Karpas-422 (cell line): ENCODE measurements around the gene STAT3. TPM values are rescaled to one million over a fixed set of nuclear protein-coding genes. Genes with fewer than 3 reads are reported as not detected.

Source experiments
- DNase-seq: peaks from one replicate; pipeline ENCODE4 v3.0.0-alpha.2; 2015
- H2AFZ ChIP-seq: fragments of 200-600 bp; sonication (generic); 2 replicates; pipeline ENCODE4 v1.6.1; 2014; ENCODE audit warnings: antibody characterized with exemption, low read length, mixed read lengths
- H3K27ac ChIP-seq: fragments of 200-600 bp; sonication (generic); 2 replicates; pipeline ENCODE4 v1.5.1; 2014; ENCODE audit warnings: mild to moderate bottlenecking, low read length, moderate library complexity
- H3K27me3 ChIP-seq: fragments of 200-600 bp; sonication (generic); 2 replicates; pipeline ENCODE4 v1.6.1; 2014; ENCODE audit warnings: low read length, mixed read lengths
- H3K36me3 ChIP-seq: fragments of 200-600 bp; sonication (generic); 2 replicates; pipeline ENCODE4 v1.6.1; 2014; ENCODE audit warnings: low read length, mixed read lengths; ENCODE audit not compliant: insufficient read depth
- H3K4me1 ChIP-seq: fragments of 200-600 bp; sonication (generic); 2 replicates; pipeline ENCODE4 v1.6.1; 2014; ENCODE audit warnings: mild to moderate bottlenecking, low read length, mixed read lengths
- H3K4me2 ChIP-seq: fragments of 200-600 bp; sonication (generic); 2 replicates; pipeline ENCODE4 v1.6.1; 2014; ENCODE audit warnings: low read length, low read depth, mild to moderate bottlenecking; ENCODE audit not compliant: poor library complexity, severe bottlenecking
- H3K4me3 ChIP-seq: fragments of 200-600 bp; sonication (generic); 2 replicates; pipeline ENCODE4 v1.5.1; 2014; ENCODE audit warnings: mild to moderate bottlenecking, antibody characterized with exemption, low read length, mixed read lengths
- H3K79me2 ChIP-seq: fragments of 200-600 bp; sonication (generic); 2 replicates; pipeline ENCODE4 v1.6.1; 2014; ENCODE audit warnings: mild to moderate bottlenecking, low read length, mixed read lengths
- H3K9ac ChIP-seq: fragments of 200-600 bp; sonication (generic); 2 replicates; pipeline ENCODE4 v1.6.0; 2014; ENCODE audit warnings: low read length
- H3K9me2 ChIP-seq: fragments of 200-600 bp; sonication (generic), shearing (Covaris generic); replicated peaks from 2 replicates; pipeline ENCODE4 v1.6.0; 2014; ENCODE audit warnings: mild to moderate bottlenecking, low read length, moderate library complexity; ENCODE audit not compliant: insufficient read depth
- H3K9me3 ChIP-seq: fragments of 300-700, 200-600 bp; sonication (generic); 2 replicates; pipeline ENCODE4 v1.6.1; 2014; ENCODE audit warnings: low read length, mixed read lengths
- H4K20me1 ChIP-seq: fragments of 200-600 bp; sonication (generic); 2 replicates; pipeline ENCODE4 v1.6.1; 2014; ENCODE audit warnings: mild to moderate bottlenecking, antibody characterized with exemption, low read length, low read depth; ENCODE audit not compliant: insufficient read depth
- total RNA-seq: library from RNA; depleted of rRNA; stranded (reverse); fragments of >200 nt; shearing (Covaris generic); gene quantifications from 2 replicates; pipeline ENCODE4 v1.2.3, GENCODE V29; 2014; ENCODE audit warnings: low replicate concordance

The STAT3 gene
- total RNA-seq, 1 experiment from 2014 or later: 16.3 TPM

- H3K9me3 ChIP-seq: no peaks in the 10 kb centered on the region
- DNase-seq: no peak
- H3K9ac ChIP-seq: no peak overlapping the region
- H3K4me2 ChIP-seq: no peak overlapping the region
- no peaks in the 10 kb centered on the region for H3K27me3 ChIP-seq
- H2AFZ ChIP-seq: no peak overlapping the region
- no peaks in the 10 kb centered on the region for H4K20me1 ChIP-seq
- no peaks in the 10 kb centered on the region for H3K79me2 ChIP-seq
- H3K4me3 ChIP-seq: no peak overlapping the region
- H3K36me3 ChIP-seq: no peaks in the 10 kb centered on the region
- H3K4me1 ChIP-seq: peaks cover 4% of the 10 kb centered on the region
- no peak overlapping the region for H3K27ac ChIP-seq
- H3K9me2 ChIP-seq: no peaks in the 10 kb centered on the region
Measured at GRCh38 chr17:42411905-42412679, 23.9 kb upstream of the STAT3 start.

- Histone ChIP-seq H3K27ac (no peak overlapping the region), H3K27me3 (no peaks in the 10 kb centered on the region), H3K79me2 (no peaks in the 10 kb centered on the region), H3K4me3 (no peak overlapping the region), H3K4me1 (peaks cover 4% of the 10 kb centered on the region), H3K36me3 (no peaks in the 10 kb centered on the region), H2AFZ (no peak overlapping the region), H4K20me1 (no peaks in the 10 kb centered on the region), H3K9ac (no peak overlapping the region), H3K9me2 (no peaks in the 10 kb centered on the region), H3K4me2 (no peak overlapping the region), H3K9me3 (no peaks in the 10 kb centered on the region)
- no peak for DNase-seq
Measured at GRCh38 chr17:42411361-42411760, 23.1 kb upstream of the STAT3 start.

- H3K4me1 ChIP-seq: peaks cover 4% of the 10 kb centered on the region
- H3K27me3 ChIP-seq: no peaks in the 10 kb centered on the region
- H3K9me2 ChIP-seq: no peaks in the 10 kb centered on the region
- H4K20me1 ChIP-seq: no peaks in the 10 kb centered on the region
- H3K27ac ChIP-seq: no peak overlapping the region
- H3K4me2 ChIP-seq: no peak overlapping the region
- H3K4me3 ChIP-seq: no peak overlapping the region
- DNase-seq: no peak
- no peaks in the 10 kb centered on the region for H3K36me3 ChIP-seq
- no peak overlapping the region for H3K9ac ChIP-seq
- H3K9me3 ChIP-seq: no peaks in the 10 kb centered on the region
- no peak overlapping the region for H2AFZ ChIP-seq
- H3K79me2 ChIP-seq: no peaks in the 10 kb centered on the region
Measured at GRCh38 chr17:42410319-42410685, 22.1 kb upstream of the STAT3 start.

GRCh38 chr17:42409523-42410318 is 21.5 kb upstream of the STAT3 start:
- Histone ChIP-seq H4K20me1 (no peaks in the 10 kb centered on the region), H3K9me2 (no peaks in the 10 kb centered on the region), H3K36me3 (no peaks in the 10 kb centered on the region), H3K27ac (no peak overlapping the region), H3K9me3 (no peaks in the 10 kb centered on the region), H2AFZ (no peak overlapping the region), H3K4me1 (no peaks in the 10 kb centered on the region; the same call in 1 of the 2 replicates), H3K4me2 (no peak overlapping the region), H3K4me3 (no peak overlapping the region), H3K27me3 (no peaks in the 10 kb centered on the region), H3K9ac (no peak overlapping the region), H3K79me2 (no peaks in the 10 kb centered on the region)
- no peak for DNase-seq

- Histone ChIP-seq H3K27me3 (no peaks in the 10 kb centered on the region), H3K4me1 (peaks cover 3% of the 10 kb centered on the region; the same call in 1 of the 2 replicates), H3K4me3 (no peak overlapping the region), H3K79me2 (no peaks in the 10 kb centered on the region), H3K9me2 (no peaks in the 10 kb centered on the region), H2AFZ (no peak overlapping the region), H3K27ac (no peak overlapping the region), H3K4me2 (no peak overlapping the region), H3K9ac (no peak overlapping the region), H3K36me3 (no peaks in the 10 kb centered on the region), H3K9me3 (no peaks in the 10 kb centered on the region), H4K20me1 (no peaks in the 10 kb centered on the region)
- no peak for DNase-seq
Measured at GRCh38 chr17:42408061-42408460, 19.8 kb upstream of the STAT3 start.

- Histone ChIP-seq H4K20me1 (no peaks in the 10 kb centered on the region), H3K4me3 (no peak overlapping the region), H3K4me2 (no peak overlapping the region), H3K9ac (no peak overlapping the region), H3K9me3 (no peaks in the 10 kb centered on the region), H3K79me2 (no peaks in the 10 kb centered on the region), H3K27me3 (no peaks in the 10 kb centered on the region), H3K4me1 (peaks cover 3% of the 10 kb centered on the region; the same call in 1 of the 2 replicates), H3K36me3 (no peaks in the 10 kb centered on the region), H2AFZ (no peak overlapping the region), H3K9me2 (no peaks in the 10 kb centered on the region), H3K27ac (no peak overlapping the region)
- peak; percentile 84 for DNase-seq
Measured at GRCh38 chr17:42407289-42407836, 19.1 kb upstream of the STAT3 start.

- Histone ChIP-seq H3K4me2 (no peak overlapping the region), H3K36me3 (no peaks in the 10 kb centered on the region), H3K9me3 (no peaks in the 10 kb centered on the region), H3K4me1 (peaks cover 3% of the 10 kb centered on the region; the same call in 1 of the 2 replicates), H3K9me2 (no peaks in the 10 kb centered on the region), H3K4me3 (no peak overlapping the region), H4K20me1 (no peaks in the 10 kb centered on the region), H3K27me3 (no peaks in the 10 kb centered on the region), H3K27ac (no peak overlapping the region), H3K9ac (no peak overlapping the region), H3K79me2 (no peaks in the 10 kb centered on the region), H2AFZ (no peak overlapping the region)
- no peak for DNase-seq
Measured at GRCh38 chr17:42406615-42407288, 18.5 kb upstream of the STAT3 start.
